ENCODE results near the gene TAOK1. TPM values are rescaled to one million over a fixed set of nuclear protein-coding genes. Genes with fewer than 3 reads are reported as not detected.

TAOK1 gene
- total and polyA plus RNA-seq, 10 of the 15 experiments (the other 5 are each of a cell fraction or from before 2014, with no cell fraction given): 2.0 to 27.1 (median 11.8) TPM

- TF ChIP-seq, protein P1, sequence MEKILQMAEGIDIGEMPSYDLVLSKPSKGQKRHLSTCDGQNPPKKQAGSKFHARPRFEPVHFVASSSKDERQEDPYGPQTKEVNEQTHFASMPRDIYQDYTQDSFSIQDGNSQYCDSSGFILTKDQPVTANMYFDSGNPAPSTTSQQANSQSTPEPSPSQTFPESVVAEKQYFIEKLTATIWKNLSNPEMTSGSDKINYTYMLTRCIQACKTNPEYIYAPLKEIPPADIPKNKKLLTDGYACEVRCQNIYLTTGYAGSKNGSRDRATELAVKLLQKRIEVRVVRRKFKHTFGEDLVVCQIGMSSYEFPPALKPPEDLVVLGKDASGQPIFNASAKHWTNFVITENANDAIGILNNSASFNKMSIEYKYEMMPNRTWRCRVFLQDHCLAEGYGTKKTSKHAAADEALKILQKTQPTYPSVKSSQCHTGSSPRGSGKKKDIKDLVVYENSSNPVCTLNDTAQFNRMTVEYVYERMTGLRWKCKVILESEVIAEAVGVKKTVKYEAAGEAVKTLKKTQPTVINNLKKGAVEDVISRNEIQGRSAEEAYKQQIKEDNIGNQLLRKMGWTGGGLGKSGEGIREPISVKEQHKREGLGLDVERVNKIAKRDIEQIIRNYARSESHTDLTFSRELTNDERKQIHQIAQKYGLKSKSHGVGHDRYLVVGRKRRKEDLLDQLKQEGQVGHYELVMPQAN (conservative IDR thresholded peaks at IDR 0.05): peak; percentile 39; the same call in 1 of the 2 replicates
- TF ChIP-seq CBX5 (IDR thresholded peaks at IDR 0.05; ENCODE audit: low read depth): no peak
- no peak for TF ChIP-seq ETV6 (conservative IDR thresholded peaks at IDR 0.05 in 1 of 2, IDR thresholded peaks at IDR 0.05 in 1 of 2; ENCODE audit: borderline replicate concordance in 1 of 2, low read depth in 1 of 2)
- TF ChIP-seq DPF2 (IDR thresholded peaks at IDR 0.05): peak; percentile 44; the same call in 1 of the 2 replicates
- no peak for TF ChIP-seq KAT2A (conservative IDR thresholded peaks at IDR 0.05; ENCODE audit: control insufficient read depth, low read depth, low read length)
- TF ChIP-seq, protein P2, sequence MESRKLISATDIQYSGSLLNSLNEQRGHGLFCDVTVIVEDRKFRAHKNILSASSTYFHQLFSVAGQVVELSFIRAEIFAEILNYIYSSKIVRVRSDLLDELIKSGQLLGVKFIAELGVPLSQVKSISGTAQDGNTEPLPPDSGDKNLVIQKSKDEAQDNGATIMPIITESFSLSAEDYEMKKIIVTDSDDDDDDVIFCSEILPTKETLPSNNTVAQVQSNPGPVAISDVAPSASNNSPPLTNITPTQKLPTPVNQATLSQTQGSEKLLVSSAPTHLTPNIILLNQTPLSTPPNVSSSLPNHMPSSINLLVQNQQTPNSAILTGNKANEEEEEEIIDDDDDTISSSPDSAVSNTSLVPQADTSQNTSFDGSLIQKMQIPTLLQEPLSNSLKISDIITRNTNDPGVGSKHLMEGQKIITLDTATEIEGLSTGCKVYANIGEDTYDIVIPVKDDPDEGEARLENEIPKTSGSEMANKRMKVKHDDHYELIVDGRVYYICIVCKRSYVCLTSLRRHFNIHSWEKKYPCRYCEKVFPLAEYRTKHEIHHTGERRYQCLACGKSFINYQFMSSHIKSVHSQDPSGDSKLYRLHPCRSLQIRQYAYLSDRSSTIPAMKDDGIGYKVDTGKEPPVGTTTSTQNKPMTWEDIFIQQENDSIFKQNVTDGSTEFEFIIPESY (IDR thresholded peaks at IDR 0.05): no peak
- peak; percentile 6; the same call in 1 of the 2 replicates for TF ChIP-seq TCF12 (IDR thresholded peaks at IDR 0.05; ENCODE audit: low read depth, low read length)
- no peak for TF ChIP-seq EP300 (IDR thresholded peaks at IDR 0.05; ENCODE audit: borderline replicate concordance in 1 of 2, control insufficient read depth in 1 of 2, low read depth in 2 of 2, low read length in 2 of 2)
- TF ChIP-seq, protein P3, sequence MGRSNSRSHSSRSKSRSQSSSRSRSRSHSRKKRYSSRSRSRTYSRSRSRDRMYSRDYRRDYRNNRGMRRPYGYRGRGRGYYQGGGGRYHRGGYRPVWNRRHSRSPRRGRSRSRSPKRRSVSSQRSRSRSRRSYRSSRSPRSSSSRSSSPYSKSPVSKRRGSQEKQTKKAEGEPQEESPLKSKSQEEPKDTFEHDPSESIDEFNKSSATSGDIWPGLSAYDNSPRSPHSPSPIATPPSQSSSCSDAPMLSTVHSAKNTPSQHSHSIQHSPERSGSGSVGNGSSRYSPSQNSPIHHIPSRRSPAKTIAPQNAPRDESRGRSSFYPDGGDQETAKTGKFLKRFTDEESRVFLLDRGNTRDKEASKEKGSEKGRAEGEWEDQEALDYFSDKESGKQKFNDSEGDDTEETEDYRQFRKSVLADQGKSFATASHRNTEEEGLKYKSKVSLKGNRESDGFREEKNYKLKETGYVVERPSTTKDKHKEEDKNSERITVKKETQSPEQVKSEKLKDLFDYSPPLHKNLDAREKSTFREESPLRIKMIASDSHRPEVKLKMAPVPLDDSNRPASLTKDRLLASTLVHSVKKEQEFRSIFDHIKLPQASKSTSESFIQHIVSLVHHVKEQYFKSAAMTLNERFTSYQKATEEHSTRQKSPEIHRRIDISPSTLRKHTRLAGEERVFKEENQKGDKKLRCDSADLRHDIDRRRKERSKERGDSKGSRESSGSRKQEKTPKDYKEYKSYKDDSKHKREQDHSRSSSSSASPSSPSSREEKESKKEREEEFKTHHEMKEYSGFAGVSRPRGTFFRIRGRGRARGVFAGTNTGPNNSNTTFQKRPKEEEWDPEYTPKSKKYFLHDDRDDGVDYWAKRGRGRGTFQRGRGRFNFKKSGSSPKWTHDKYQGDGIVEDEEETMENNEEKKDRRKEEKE (IDR thresholded peaks at IDR 0.05): no peak
- no peak for TF ChIP-seq ZBED1 (IDR thresholded peaks at IDR 0.05; ENCODE audit: borderline replicate concordance)
- TF ChIP-seq, protein P4, sequence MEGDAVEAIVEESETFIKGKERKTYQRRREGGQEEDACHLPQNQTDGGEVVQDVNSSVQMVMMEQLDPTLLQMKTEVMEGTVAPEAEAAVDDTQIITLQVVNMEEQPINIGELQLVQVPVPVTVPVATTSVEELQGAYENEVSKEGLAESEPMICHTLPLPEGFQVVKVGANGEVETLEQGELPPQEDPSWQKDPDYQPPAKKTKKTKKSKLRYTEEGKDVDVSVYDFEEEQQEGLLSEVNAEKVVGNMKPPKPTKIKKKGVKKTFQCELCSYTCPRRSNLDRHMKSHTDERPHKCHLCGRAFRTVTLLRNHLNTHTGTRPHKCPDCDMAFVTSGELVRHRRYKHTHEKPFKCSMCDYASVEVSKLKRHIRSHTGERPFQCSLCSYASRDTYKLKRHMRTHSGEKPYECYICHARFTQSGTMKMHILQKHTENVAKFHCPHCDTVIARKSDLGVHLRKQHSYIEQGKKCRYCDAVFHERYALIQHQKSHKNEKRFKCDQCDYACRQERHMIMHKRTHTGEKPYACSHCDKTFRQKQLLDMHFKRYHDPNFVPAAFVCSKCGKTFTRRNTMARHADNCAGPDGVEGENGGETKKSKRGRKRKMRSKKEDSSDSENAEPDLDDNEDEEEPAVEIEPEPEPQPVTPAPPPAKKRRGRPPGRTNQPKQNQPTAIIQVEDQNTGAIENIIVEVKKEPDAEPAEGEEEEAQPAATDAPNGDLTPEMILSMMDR (IDR thresholded peaks at IDR 0.05 in 2 of 3, conservative IDR thresholded peaks at IDR 0.05 in 1 of 3; ENCODE audit: control insufficient read depth in 2 of 3, extremely low read depth in 1 of 3, insufficient read depth in 1 of 3, low read depth in 3 of 3, low read length in 3 of 3): no peak
- no peak for TF ChIP-seq POU2F2 (IDR thresholded peaks at IDR 0.05; ENCODE audit: borderline replicate concordance, low read depth, low read length)
- no peak for TF ChIP-seq SUZ12 (IDR thresholded peaks at IDR 0.05; ENCODE audit: unreplicated experiment)
- no peak for TF ChIP-seq KLF5 (IDR thresholded peaks at IDR 0.05; ENCODE audit: partially characterized antibody)
- no peak for TF ChIP-seq SRF (IDR thresholded peaks at IDR 0.05; ENCODE audit: low read depth in 2 of 2, low read length in 2 of 2)
- TF ChIP-seq POLR2A (IDR thresholded peaks at IDR 0.05; ENCODE audit: low read depth, low read length): no peak
Measured at GRCh38 chr17:29588562-29589411, 198.6 kb downstream of the TAOK1 start (continued).

All from GM12878 (cell line).